COR-L47 (cell line): ENCODE measurements around the gene OR2AG1.

Experiments used
- DNase-seq: peaks from one replicate; lab custom pipeline; 2025; lab: John Stamatoyannopoulos, UW

OR2AG1 gene

GRCh38 chr11:6782720-6783119, at the start of gene OR2AG1:
Gene OR2AG1, plus strand, starts transcription at chr11:6783020. Its CDS starts 2,018 bp downstream, at chr11:6785038.
- DNase-seq, result no peak

GRCh38 chr11:6733326-6734275, 49.2 kb upstream of the OR2AG1 start:
- DNase-seq, result no peak

GRCh38 chr11:6734616-6735015, 48.2 kb upstream of the OR2AG1 start:
- DNase-seq, result no peak

GRCh38 chr11:6735306-6735705, 47.5 kb upstream of the OR2AG1 start:
- no peak for DNase-seq

GRCh38 chr11:6736495-6737121, 46.2 kb upstream of the OR2AG1 start:
- no peak for DNase-seq

- DNase-seq, result peak; percentile 26
Observed at GRCh38 chr11:6737872-6738466, 44.9 kb upstream of the OR2AG1 start.

- no peak for DNase-seq
Observed at GRCh38 chr11:6738590-6738989, 44.2 kb upstream of the OR2AG1 start.

- no peak for DNase-seq
Observed at GRCh38 chr11:6742260-6742659, 40.6 kb upstream of the OR2AG1 start.

GRCh38 chr11:6745018-6745417, 37.8 kb upstream of the OR2AG1 start:
- no peak for DNase-seq

- DNase-seq, result no peak
Observed at GRCh38 chr11:6745465-6746015, 37.3 kb upstream of the OR2AG1 start.

GRCh38 chr11:6746086-6746618, 36.7 kb upstream of the OR2AG1 start:
- DNase-seq, result no peak

- no peak for DNase-seq
Observed at GRCh38 chr11:6746626-6747025, 36.2 kb upstream of the OR2AG1 start.

- DNase-seq, result no peak
Observed at GRCh38 chr11:6747097-6747668, 35.6 kb upstream of the OR2AG1 start.

- no peak for DNase-seq
Observed at GRCh38 chr11:6755303-6755952, 27.4 kb upstream of the OR2AG1 start.

GRCh38 chr11:6755953-6756347, 26.9 kb upstream of the OR2AG1 start:
- no peak for DNase-seq

- DNase-seq, result peak; percentile 2
Observed at GRCh38 chr11:6757373-6757967, 25.4 kb upstream of the OR2AG1 start.

- no peak for DNase-seq
Observed at GRCh38 chr11:6771926-6772893, 10.6 kb upstream of the OR2AG1 start, which contains the start of gene OR2AG2. Gene OR2AG2, minus strand, starts transcription at chr11:6771976. Its CDS starts 3,019 bp downstream, at chr11:6768957.

GRCh38 chr11:6778518-6778917, 4.3 kb upstream of the OR2AG1 start:
- no peak for DNase-seq

GRCh38 chr11:6780829-6781228, 2.0 kb upstream of the OR2AG1 start:
- no peak for DNase-seq

GRCh38 chr11:6790546-6790945, 7.7 kb downstream of the OR2AG1 start:
- no peak for DNase-seq
